GM23248 (cell line): ENCODE measurements around the gene CACNB3. TPM values are rescaled to one million over a fixed set of nuclear protein-coding genes. Genes with fewer than 3 reads are reported as not detected.
A peak's percentile ranks its signal among the peaks of the same experiment; 100 is the strongest.

Experiments
- DNase-seq: peaks from one replicate; pipeline ENCODE4 v3.0.0-alpha.2; 2015
- H2AFZ ChIP-seq: fragments of 200-600 bp; sonication (generic); 2 replicates; pipeline ENCODE4 v1.6.1; 2016; ENCODE audit warnings: antibody characterized with exemption
- H3F3A ChIP-seq: fragments of 200-600 bp; sonication (generic); 2 replicates; pipeline ENCODE4 v1.6.1; 2016; ENCODE audit warnings: mild to moderate bottlenecking, antibody characterized with exemption, mixed run types; ENCODE audit not compliant: insufficient read depth
- H3K27ac ChIP-seq: fragments of 200-600 bp; sonication (generic); 2 replicates; pipeline ENCODE4 v1.5.1; 2016; ENCODE audit warnings: mild to moderate bottlenecking
- H3K27me3 ChIP-seq: fragments of 200-600 bp; sonication (generic); replicated peaks from 2 replicates; pipeline ENCODE4 v1.6.1; 2016; ENCODE audit warnings: mild to moderate bottlenecking; ENCODE audit not compliant: insufficient read depth
- H3K36me3 ChIP-seq: fragments of 200-600 bp; sonication (generic); 2 replicates; pipeline ENCODE4 v1.6.1; 2016; ENCODE audit warnings: low read depth, mild to moderate bottlenecking
- H3K4me1 ChIP-seq: fragments of 200-600 bp; sonication (generic); 2 replicates; pipeline ENCODE4 v1.6.1; 2016; ENCODE audit warnings: mild to moderate bottlenecking; ENCODE audit not compliant: insufficient read depth
- H3K4me2 ChIP-seq: fragments of 200-600 bp; sonication (generic); one replicate; pipeline ENCODE4 v1.6.1; 2016; ENCODE audit warnings: mild to moderate bottlenecking; ENCODE audit not compliant: unreplicated experiment
- H3K4me3 ChIP-seq: fragments of 200-600 bp; sonication (generic); 2 replicates; pipeline ENCODE4 v1.5.1; 2016; ENCODE audit warnings: mild to moderate bottlenecking
- H3K79me2 ChIP-seq: fragments of 200-600 bp; sonication (generic); 2 replicates; pipeline ENCODE4 v1.6.1; 2016; ENCODE audit warnings: mild to moderate bottlenecking; ENCODE audit not compliant: insufficient read depth
- H3K9ac ChIP-seq: fragments of 200-600 bp; sonication (generic); 2 replicates; pipeline ENCODE4 v1.6.1; 2016; ENCODE audit warnings: mild to moderate bottlenecking
- H3K9me2 ChIP-seq: fragments of 200-600 bp; sonication (generic); 2 replicates; pipeline ENCODE4 v1.6.1; 2016; ENCODE audit warnings: mixed run types, mild to moderate bottlenecking, moderate library complexity; ENCODE audit not compliant: insufficient read depth
- H3K9me3 ChIP-seq: fragments of 200-600 bp; sonication (generic); one replicate; pipeline ENCODE4 v1.6.1; 2017; ENCODE audit warnings: low read depth
- H4K20me1 ChIP-seq: fragments of 200-600 bp; sonication (generic); 2 replicates; pipeline ENCODE4 v1.6.0; 2016; ENCODE audit not compliant: insufficient read depth
- EZH2 ChIP-seq: fragments of 200-600 bp; sonication (generic); IDR thresholded peaks from 2 replicates; pipeline ENCODE4 v1.6.1; 2018; ENCODE audit warnings: antibody characterized with exemption, mild to moderate bottlenecking; ENCODE audit not compliant: insufficient read depth, poor library complexity, severe bottlenecking
- EZH2phosphoT487 ChIP-seq: fragments of 200-600 bp; sonication (generic); IDR thresholded peaks from 2 replicates; pipeline ENCODE4 v1.6.1; 2018; ENCODE audit warnings: antibody characterized with exemption, moderate library complexity, mild to moderate bottlenecking, low read depth; ENCODE audit not compliant: insufficient read depth
- WGBS, 2 experiments: methylation state at CpG; one replicate each; pipeline ENCODE4 v1.1.6; 2015 to 2017; ENCODE audit warnings: low lambda C conversion rate in 2 of 2, low coverage in 1 of 2; ENCODE audit errors: missing lambda C conversion rate in 2 of 2; 5-methylcytosine and 5-hydroxymethylcytosine counted together
- in situ Hi-C: fragments of 300-500 bp; cut with MboI; formaldehyde crosslinking; loops from 2 replicates; pipeline ENCODE4 v1.15.0; 2020
- polyA plus RNA-seq: library from polyadenylated mRNA; unstranded; fragments of >200 nt; fragmentation: Nextera tagmentation; extraction: Ambion mirVana; gene quantifications from 2 replicates; pipeline ENCODE4 v1.2.1, GENCODE V29; 2016
- total RNA-seq: library from RNA; depleted of rRNA; stranded (reverse); fragments of >200 nt; shearing (Covaris generic); gene quantifications from 2 replicates; pipeline ENCODE4 v1.2.3, GENCODE V29; 2014

The CACNB3 gene
- total and polyA plus RNA-seq, 2 experiments from 2014 or later, result 22.6 to 26.8 TPM

- no peaks in the 10 kb centered on the region for H4K20me1 ChIP-seq
- in situ Hi-C loops, result no loop called here
- H3K9me2 ChIP-seq, result no peaks in the 10 kb centered on the region
- H3K4me1 ChIP-seq, result peaks cover 9% of the 10 kb centered on the region; the same call in 1 of the 2 replicates
- H3K4me3 ChIP-seq, result peak overlapping the region; percentile 94
- H3K79me2 ChIP-seq, result peaks cover 53% of the 10 kb centered on the region
- no peaks in the 10 kb centered on the region for H3K27me3 ChIP-seq
- H3K36me3 ChIP-seq, result no peaks in the 10 kb centered on the region; the same call in 1 of the 2 replicates
- TF ChIP-seq EZH2phosphoT487, result no peak
- no peak for TF ChIP-seq EZH2
- H2AFZ ChIP-seq, result no peak overlapping the region
- H3K4me2 ChIP-seq, result peak overlapping the region; percentile 85
- no peak for DNase-seq
- H3K27ac ChIP-seq, result no peak overlapping the region
- no peaks in the 10 kb centered on the region for H3K9me3 ChIP-seq
- no peaks in the 10 kb centered on the region for H3F3A ChIP-seq
- peak overlapping the region; percentile 82; the same call in 1 of the 2 replicates for H3K9ac ChIP-seq
- WGBS, 2 experiments, result 31 to 33% methylated on average over 7 of the region's 7 CpGs
Measured at GRCh38 chr12:48786591-48787544, 31.4 kb upstream of the CACNB3 start.

GRCh38 chr12:48787791-48788523, 30.3 kb upstream of the CACNB3 start:
- 0 out of 2 replicates have a peak overlapping the region, but pooled peaks have one; percentile 0 for H3K27ac ChIP-seq
- peak overlapping the region; percentile 99 for H2AFZ ChIP-seq

DNA sequence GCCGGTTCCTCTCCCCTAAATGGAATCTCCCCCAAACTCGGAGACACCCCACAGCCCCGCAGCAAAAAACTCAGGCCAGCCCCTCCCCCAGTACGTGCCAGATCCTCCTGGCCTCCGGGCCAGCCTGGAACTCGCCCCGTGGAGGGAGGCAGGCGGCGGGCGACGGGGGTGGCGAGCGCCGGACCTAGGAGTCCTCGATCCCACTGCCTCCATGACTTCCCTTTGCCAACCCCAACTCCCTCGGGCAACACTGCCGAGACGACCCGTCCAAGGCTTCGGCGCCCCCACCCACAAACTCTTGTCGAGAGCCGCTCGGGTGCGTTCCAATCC, 29.8 kb upstream of the CACNB3 start:
- Histone ChIP-seq H3K27me3 (no peaks in the 10 kb centered on the region), H3K36me3 (no peaks in the 10 kb centered on the region), H3K9ac (peak overlapping the region; percentile 82), H3K9me2 (no peaks in the 10 kb centered on the region), H3K4me1 (peaks cover 9% of the 10 kb centered on the region; the same call in 1 of the 2 replicates), H2AFZ (peak overlapping the region; percentile 99), H3K9me3 (no peaks in the 10 kb centered on the region), H3F3A (no peaks in the 10 kb centered on the region), H3K79me2 (peaks cover 49% of the 10 kb centered on the region), H4K20me1 (no peaks in the 10 kb centered on the region), H3K4me3 (peak overlapping the region; percentile 94), H3K27ac (0 out of 2 replicates have a peak overlapping the region, but pooled peaks have one; percentile 0), H3K4me2 (peak overlapping the region; percentile 85)
- TF ChIP-seq EZH2 (no peak), EZH2phosphoT487 (no peak)
- in situ Hi-C loops, result no loop called here
- WGBS, 2 experiments, result 1 to 2% methylated on average over 9 to 25 of the region's 25 CpGs
- peak; percentile 48 for DNase-seq

More at GRCh38 chr12:48787791-48788523, 30.3 kb upstream of the CACNB3 start:
- Histone ChIP-seq H3K9me3 (no peaks in the 10 kb centered on the region), H3K9ac (peak overlapping the region; percentile 82), H3K79me2 (peaks cover 53% of the 10 kb centered on the region), H3K4me2 (peak overlapping the region; percentile 85), H3F3A (no peaks in the 10 kb centered on the region), H3K9me2 (no peaks in the 10 kb centered on the region), H3K27me3 (no peaks in the 10 kb centered on the region), H3K4me3 (peak overlapping the region; percentile 94), H3K36me3 (no peaks in the 10 kb centered on the region; the same call in 1 of the 2 replicates), H4K20me1 (no peaks in the 10 kb centered on the region), H3K4me1 (peaks cover 9% of the 10 kb centered on the region; the same call in 1 of the 2 replicates)
- TF ChIP-seq EZH2, result no peak
- no peak for TF ChIP-seq EZH2phosphoT487
- in situ Hi-C loops, result no loop called here
- DNase-seq, result peak; percentile 44
- 8 to 11% methylated on average over 11 of the region's 11 CpGs for WGBS, 2 experiments
